Gastroesophageal sphincter (tissue), 4 donors: ENCODE results near the gene TMEM192. TPM values are rescaled to one million over a fixed set of nuclear protein-coding genes. Genes with fewer than 3 reads are reported as not detected.

Source experiments
- ATAC-seq: fragments of 150-250 bp; one replicate; pipeline ENCODE4 v1.9.1; 2016; ENCODE audit warnings: mild to moderate bottlenecking, moderate library complexity
- H3K27ac ChIP-seq, 4 donors: fragments of 200-600 bp; sonication (generic) in 3 of 4; 1 replicate in 3 of 4; 2 replicates in 1 of 4; pipeline ENCODE4 v1.5.1; 2016 to 2019
- H3K27me3 ChIP-seq: fragments of 200-600 bp; sonication (generic); one replicate; pipeline ENCODE4 v1.5.1; 2019
- H3K36me3 ChIP-seq, 2 donors: fragments of 200-600 bp; sonication (generic); one replicate each; pipeline ENCODE4 v1.5.1; 2019; ENCODE audit warnings: control low read depth in 1 of 2
- H3K4me1 ChIP-seq, 3 donors: fragments of 200-600 bp; sonication (generic); 1 replicate in 2 of 3; 2 replicates in 1 of 3; pipeline ENCODE4 v1.5.1; 2016 to 2019; ENCODE audit warnings: control low read depth in 2 of 3
- H3K4me3 ChIP-seq, 2 donors: fragments of 200-600 bp; sonication (generic); one replicate each; pipeline ENCODE4 v1.5.1; 2019; ENCODE audit warnings: mild to moderate bottlenecking in 1 of 2, moderate library complexity in 1 of 2
- H3K9me3 ChIP-seq, 3 donors: fragments of 200-600 bp; sonication (generic); one replicate each; pipeline ENCODE4 v1.5.1; 2017 to 2019; ENCODE audit warnings: control low read depth in 2 of 3
- CTCF ChIP-seq, 4 experiments: fragments of 200-600 bp in 2 of 4; fragments of 450-650 bp in 2 of 4; sonication (generic) in 1 of 4; IDR thresholded peaks; one replicate each; pipeline ENCODE4 v1.5.1; 2017 to 2019; ENCODE audit warnings: antibody characterized with exemption in 4 of 4, mild to moderate bottlenecking in 2 of 4, moderate library complexity in 2 of 4
- EP300 ChIP-seq: sonication (generic); formaldehyde crosslinking; IDR thresholded peaks from one replicate; pipeline ENCODE4 v1.6.1; 2017; ENCODE audit warnings: antibody characterized with exemption, mild to moderate bottlenecking
- POLR2A ChIP-seq, 2 donors: fragments of 450-650 bp; IDR thresholded peaks; one replicate each; pipeline ENCODE4 v1.6.1; 2017; ENCODE audit warnings: antibody characterized with exemption in 2 of 2, mild to moderate bottlenecking in 2 of 2, moderate library complexity in 1 of 2
- POLR2AphosphoS5 ChIP-seq: sonication (generic); formaldehyde crosslinking; IDR thresholded peaks from one replicate; pipeline ENCODE4 v1.6.1; 2017; ENCODE audit warnings: antibody characterized with exemption
- WGBS, 2 donors: methylation state at CpG; one replicate each; pipeline ENCODE4 v1.1.5; 2018; ENCODE audit warnings: low coverage in 1 of 2; 5-methylcytosine and 5-hydroxymethylcytosine counted together
- total RNA-seq, 4 donors: library from RNA; depleted of rRNA; stranded (reverse); fragments of >200 nt; gene quantifications; one replicate each; pipeline ENCODE4 v1.1.0, GENCODE V29; 2016

Gene TMEM192
- total RNA-seq, 4 donors from 2014 or later, result 11.2 to 18.7 (median 15.6) TPM

GRCh38 chr4:165151734-165152133 is 39.1 kb upstream of the TMEM192 start:
- Histone ChIP-seq H3K27ac (no peak overlapping the region), H3K27me3 (peaks cover 4% of the 10 kb centered on the region), H3K4me1 (no peaks in the 10 kb centered on the region), H3K36me3 (no peaks in the 10 kb centered on the region), H3K9me3 (no peaks in the 10 kb centered on the region), H3K4me3 (no peak overlapping the region)
- ATAC-seq, result no peak
- TF ChIP-seq CTCF (IDR thresholded peaks at IDR 0.05) (no peak), POLR2A (IDR thresholded peaks at IDR 0.05) (no peak), EP300 (no peak), POLR2AphosphoS5 (no peak)

- peaks cover 4% of the 10 kb centered on the region for H3K27me3 ChIP-seq
- no peak for ATAC-seq
- 79 to 93% methylated on average over 3 of the region's 3 CpGs for WGBS, 2 donors
- no peaks in the 10 kb centered on the region for H3K36me3 ChIP-seq
- TF ChIP-seq CTCF (IDR thresholded peaks at IDR 0.05) (no peak), POLR2AphosphoS5 (no peak), POLR2A (IDR thresholded peaks at IDR 0.05) (no peak), EP300 (no peak)
- H3K9me3 ChIP-seq, result no peaks in the 10 kb centered on the region
- no peak overlapping the region for H3K4me3 ChIP-seq
- no peak overlapping the region for H3K27ac ChIP-seq
- H3K4me1 ChIP-seq, result no peaks in the 10 kb centered on the region
Observed at GRCh38 chr4:165150545-165150944, 37.9 kb upstream of the TMEM192 start.

GRCh38 chr4:165138843-165139242 is 26.2 kb upstream of the TMEM192 start:
- Histone ChIP-seq H3K36me3 (no peaks in the 10 kb centered on the region), H3K4me3 (no peak overlapping the region), H3K27ac (no peak overlapping the region), H3K27me3 (no peaks in the 10 kb centered on the region), H3K9me3 (no peaks in the 10 kb centered on the region), H3K4me1 (no peaks in the 10 kb centered on the region)
- 88 to 100% methylated on average over 2 to 3 of the region's 3 CpGs for WGBS, 2 donors
- ATAC-seq, result no peak
- no peak for TF ChIP-seq POLR2AphosphoS5
- TF ChIP-seq POLR2A (IDR thresholded peaks at IDR 0.05), result no peak
- no peak for TF ChIP-seq CTCF (IDR thresholded peaks at IDR 0.05)
- TF ChIP-seq EP300, result no peak

- TF ChIP-seq EP300, result no peak
- no peak for TF ChIP-seq CTCF (IDR thresholded peaks at IDR 0.05)
- no peak for TF ChIP-seq POLR2AphosphoS5
- TF ChIP-seq POLR2A (IDR thresholded peaks at IDR 0.05), result no peak
- no peak for ATAC-seq
- no peaks in the 10 kb centered on the region for H3K27me3 ChIP-seq
- H3K9me3 ChIP-seq, result no peaks in the 10 kb centered on the region
- H3K4me1 ChIP-seq, result no peaks in the 10 kb centered on the region
- H3K36me3 ChIP-seq, result no peaks in the 10 kb centered on the region
- H3K27ac ChIP-seq, result no peak overlapping the region
- H3K4me3 ChIP-seq, result no peak overlapping the region
Observed at GRCh38 chr4:165137205-165137604, 24.5 kb upstream of the TMEM192 start.

- 83 to 98% methylated on average over 3 to 4 of the region's 4 CpGs for WGBS, 2 donors
- no peaks in the 10 kb centered on the region for H3K27me3 ChIP-seq
- TF ChIP-seq CTCF (IDR thresholded peaks at IDR 0.05) (no peak), EP300 (no peak), POLR2AphosphoS5 (no peak), POLR2A (IDR thresholded peaks at IDR 0.05) (no peak)
Observed at GRCh38 chr4:165136529-165136928, 23.9 kb upstream of the TMEM192 start.

More at GRCh38 chr4:165136529-165136928, 23.9 kb upstream of the TMEM192 start:
- Histone ChIP-seq H3K36me3 (no peaks in the 10 kb centered on the region), H3K4me1 (no peaks in the 10 kb centered on the region), H3K4me3 (no peak overlapping the region), H3K27ac (no peak overlapping the region), H3K9me3 (no peaks in the 10 kb centered on the region)
- ATAC-seq, result no peak
